Liver (tissue), 9 donors: ENCODE data around the gene PNMT. TPM values are rescaled to one million over a fixed set of nuclear protein-coding genes. Genes with fewer than 3 reads are reported as not detected.

Experiments
- DNase-seq: peaks from one replicate; pipeline ENCODE4 v3.0.0-alpha.2; 2017; ENCODE audit warnings: low spot score
- H3K27ac ChIP-seq, 2 donors: one replicate each; pipeline ENCODE4 v1.7.0; 2013; ENCODE audit warnings: inconsistent platforms in 2 of 2, low read length in 2 of 2, control low read depth in 1 of 2, low read depth in 1 of 2, mild to moderate bottlenecking in 1 of 2
- H3K27me3 ChIP-seq, 4 donors: one replicate each; pipeline versions ENCODE4 v1.6.1 to v1.7.0; 2013; ENCODE audit warnings: low read length in 3 of 4, inconsistent platforms in 1 of 4, mild to moderate bottlenecking in 1 of 4, moderate library complexity in 1 of 4; ENCODE audit not compliant: control insufficient read depth in 4 of 4, insufficient read depth in 4 of 4
- H3K36me3 ChIP-seq, 4 donors: one replicate each; pipeline versions ENCODE4 v1.6.1 to v1.7.0; 2013; ENCODE audit warnings: low read length in 3 of 4, mild to moderate bottlenecking in 3 of 4, low read depth in 1 of 4, moderate library complexity in 1 of 4; ENCODE audit not compliant: control insufficient read depth in 4 of 4, insufficient read depth in 3 of 4
- H3K4me1 ChIP-seq, 4 donors: one replicate each; pipeline versions ENCODE4 v1.6.1 to v1.7.0; 2013; ENCODE audit warnings: low read length in 3 of 4, mild to moderate bottlenecking in 3 of 4, moderate library complexity in 1 of 4; ENCODE audit not compliant: control insufficient read depth in 4 of 4, insufficient read depth in 4 of 4
- H3K4me3 ChIP-seq, 3 donors: one replicate each; pipeline versions ENCODE4 v1.6.1 to v1.7.0; 2013; ENCODE audit warnings: low read length in 3 of 3, control low read depth in 1 of 3, low read depth in 1 of 3, mild to moderate bottlenecking in 1 of 3
- H3K9ac ChIP-seq, 2 donors: one replicate each; pipeline ENCODE4 v1.7.0; 2013; ENCODE audit warnings: low read length in 2 of 2, mild to moderate bottlenecking in 2 of 2, moderate library complexity in 2 of 2, control low read depth in 1 of 2, low read depth in 1 of 2
- H3K9me3 ChIP-seq, 4 donors: one replicate each; pipeline versions ENCODE4 v1.6.1 to v1.7.0; 2013; ENCODE audit warnings: low read length in 3 of 4; ENCODE audit not compliant: control insufficient read depth in 4 of 4
- ATF3 ChIP-seq: IDR thresholded peaks from 2 replicates; pipeline ENCODE4 v1.6.1; 2016; ENCODE audit warnings: antibody characterized with exemption
- CTCF ChIP-seq: fragments of 150-350 bp; IDR thresholded peaks from 2 replicates; pipeline ENCODE4 v1.5.1; 2017; ENCODE audit warnings: improper control_type of control experiment, low read depth, low read length; ENCODE audit not compliant: missing input control
- FOXA1 ChIP-seq: IDR thresholded peaks from 2 replicates; pipeline ENCODE4 v1.6.1; 2016; ENCODE audit warnings: antibody characterized with exemption
- FOXA2 ChIP-seq: IDR thresholded peaks from 2 replicates; pipeline ENCODE4 v1.6.1; 2016; ENCODE audit warnings: antibody characterized with exemption
- GABPA ChIP-seq, 2 donors: IDR thresholded peaks in 1 of 2; conservative IDR thresholded peaks in 1 of 2; 2 replicates each; pipeline ENCODE4 v1.6.1; 2016; ENCODE audit warnings: antibody characterized with exemption in 2 of 2, mild to moderate bottlenecking in 1 of 2, moderate library complexity in 1 of 2
- HNF4G ChIP-seq: IDR thresholded peaks from 2 replicates; pipeline ENCODE4 v1.6.1; 2016; ENCODE audit warnings: antibody characterized with exemption
- JUND ChIP-seq, 2 donors: IDR thresholded peaks; 2 replicates each; pipeline ENCODE4 v1.6.1; 2016; ENCODE audit warnings: antibody characterized with exemption in 2 of 2
- MAX ChIP-seq: IDR thresholded peaks from 2 replicates; pipeline ENCODE4 v1.6.1; 2016; ENCODE audit warnings: antibody characterized with exemption
- NR2F2 ChIP-seq: IDR thresholded peaks from 2 replicates; pipeline ENCODE4 v1.6.1; 2016; ENCODE audit warnings: antibody characterized with exemption
- RAD21 ChIP-seq, 2 donors: IDR thresholded peaks; 2 replicates each; pipeline ENCODE4 v1.6.1; 2016; ENCODE audit warnings: antibody characterized with exemption in 2 of 2, mild to moderate bottlenecking in 2 of 2
- REST ChIP-seq: IDR thresholded peaks from 2 replicates; pipeline ENCODE4 v1.6.1; 2016; ENCODE audit warnings: antibody characterized with exemption, mild to moderate bottlenecking
- SP1 ChIP-seq: IDR thresholded peaks from 2 replicates; pipeline ENCODE4 v1.6.1; 2018; ENCODE audit warnings: antibody characterized with exemption, mild to moderate bottlenecking
- TAF1 ChIP-seq: conservative IDR thresholded peaks from 2 replicates; pipeline ENCODE4 v1.6.1; 2016; ENCODE audit warnings: antibody characterized with exemption, mild to moderate bottlenecking
- YY1 ChIP-seq: IDR thresholded peaks from 2 replicates; pipeline ENCODE4 v1.6.1; 2016; ENCODE audit warnings: antibody characterized with exemption, mild to moderate bottlenecking
- ZBTB33 ChIP-seq: IDR thresholded peaks from 2 replicates; pipeline ENCODE4 v1.6.1; 2016; ENCODE audit warnings: antibody characterized with exemption
- WGBS: extraction: QIAGEN DNeasy Blood & Tissue Kit; methylation state at CpG from one replicate; pipeline ENCODE4 v1.1.7; 2013; 5-methylcytosine and 5-hydroxymethylcytosine counted together
- polyA plus RNA-seq, 2 donors: library from polyadenylated mRNA; stranded (reverse) in 1 of 2; unstranded in 1 of 2; fragments of 200-250 nt in 1 of 2; fragments of >200 nt in 1 of 2; fragmentation: Nextera tagmentation in 1 of 2; extraction: Ambion mirVana in 1 of 2; gene quantifications; one replicate each; pipeline versions ENCODE4 v1.2.1 to v1.2.3, GENCODE V29; 2013 to 2015
- total RNA-seq, 2 donors: library from RNA; depleted of rRNA; stranded (reverse); fragments of >200 nt; gene quantifications; one replicate each; pipeline ENCODE4 v1.2.3, GENCODE V29; 2014
- donor health status: healthy.
- donor health status: healthy.
- donor health status: healthy.
- donor health status: healthy.
- donor health status: healthy.

The PNMT gene
- total and polyA plus RNA-seq, 4 donors = 0.20 to 8.6 (median 0.26) TPM; not detected in 1

- H3K9ac ChIP-seq = no peak overlapping the region
- H3K27me3 ChIP-seq = no peaks in the 10 kb centered on the region
- WGBS = 85% methylated on average over 11 of the region's 11 CpGs
- H3K4me3 ChIP-seq = no peak overlapping the region
- no peaks in the 10 kb centered on the region for H3K9me3 ChIP-seq
- no peak overlapping the region for H3K27ac ChIP-seq
- DNase-seq = no peak
- TF ChIP-seq GABPA (IDR thresholded peaks at IDR 0.05 in 1 of 2, conservative IDR thresholded peaks at IDR 0.05 in 1 of 2) (no peak), TAF1 (no peak), ZBTB33 (no peak), FOXA1 (no peak), SP1 (no peak), MAX (no peak), NR2F2 (no peak), HNF4G (no peak), RAD21 (IDR thresholded peaks at IDR 0.05) (no peak), ATF3 (no peak), FOXA2 (no peak), YY1 (no peak), JUND (IDR thresholded peaks at IDR 0.05) (no peak), REST (no peak), CTCF (no peak)
- peaks cover 5 to 44% (median 33%) of the 10 kb centered on the region in 4 donors for H3K4me1 ChIP-seq
- no peaks in the 10 kb centered on the region for H3K36me3 ChIP-seq
Observed at GRCh38 chr17:39639566-39640458, 28.4 kb upstream of the PNMT start.
